HG03521 (cell line): Measurements from ENCODE around the gene FYCO1.
"Not testable (repeated sequence)": the region's sequence is repeated elsewhere in the genome, so short reads cannot be mapped to it uniquely, and the experiment has no call there.

Experiments used
- ATAC-seq: cut with Tn5 transposase; IDR thresholded peaks from one replicate; pipeline ENCODE4 v1.9.1; 2021; ENCODE audit warnings: mild to moderate bottlenecking, moderate library complexity; ENCODE audit not compliant: unreplicated experiment

The FYCO1 gene

GRCh38 chr3:46010519-46011113, 15.0 kb upstream of the FYCO1 start:
- ATAC-seq = no peak

DNA sequence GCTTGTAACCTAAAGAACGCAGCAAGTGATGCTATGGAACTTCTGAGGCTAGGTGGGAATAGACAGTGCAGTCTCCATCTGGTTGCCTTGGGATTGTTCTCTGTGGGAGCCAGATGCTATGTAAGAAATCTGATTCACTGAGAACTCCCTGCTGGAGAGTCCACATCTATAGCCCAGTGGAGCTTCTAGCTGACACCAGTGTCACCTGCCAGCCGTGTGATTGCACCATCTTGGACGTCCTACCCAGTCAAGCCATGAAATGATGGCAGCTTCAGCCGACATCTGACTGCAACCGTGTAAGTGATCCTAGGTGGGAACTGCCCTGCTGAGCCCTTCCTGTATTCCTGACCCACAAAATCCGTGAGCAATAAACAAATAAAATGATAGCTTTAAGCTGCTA, 12.4 kb upstream of the FYCO1 start:
- no peak for ATAC-seq

DNA sequence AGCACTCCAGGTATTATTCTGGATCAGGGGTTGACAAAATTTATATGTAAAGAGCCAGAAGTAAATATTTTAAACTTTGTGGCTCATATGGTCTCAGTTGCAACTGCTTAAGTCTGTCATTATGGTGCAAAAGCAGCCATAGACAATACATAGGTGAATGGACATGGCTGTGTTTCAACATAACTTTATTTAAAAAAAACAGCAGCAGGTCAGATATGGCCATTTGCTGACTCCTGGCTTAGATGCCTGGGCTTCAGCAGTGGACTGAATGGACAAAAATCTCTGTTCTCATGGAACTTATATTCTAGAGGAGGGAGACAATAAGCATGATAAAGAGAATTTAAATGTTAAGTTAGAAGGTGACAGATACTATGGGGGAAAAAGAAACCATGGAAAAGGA, 11.7 kb upstream of the FYCO1 start:
- no peak for ATAC-seq

- no peak for ATAC-seq
Observed at GRCh38 chr3:46006238-46007032, 10.8 kb upstream of the FYCO1 start.

DNA sequence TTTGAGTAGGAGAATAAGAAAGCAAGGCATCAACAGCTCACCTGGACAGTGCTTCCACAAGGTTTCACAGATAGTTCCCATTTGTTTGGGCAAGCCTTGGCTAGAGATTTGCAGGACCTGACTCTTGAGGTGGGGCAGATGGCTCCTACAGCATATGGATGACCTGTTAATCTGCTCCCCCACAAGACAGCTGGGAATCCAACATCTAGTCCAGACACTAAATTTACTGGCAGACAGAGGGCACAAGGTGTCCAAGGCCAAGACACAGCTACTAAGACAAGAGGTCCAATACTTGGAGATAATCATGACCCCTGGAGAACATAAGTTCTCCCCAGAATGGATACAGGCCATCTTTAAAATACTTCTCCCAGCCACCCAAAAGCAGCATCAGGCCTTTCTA, 8.1 kb upstream of the FYCO1 start:
- not testable (repeated sequence) for ATAC-seq

- ATAC-seq = no peak
Observed at GRCh38 chr3:46001178-46001577, 5.6 kb upstream of the FYCO1 start.

- no peak for ATAC-seq
Observed at GRCh38 chr3:45997942-45998341, 2.3 kb upstream of the FYCO1 start.

GRCh38 chr3:45997499-45997898, 1.9 kb upstream of the FYCO1 start:
- ATAC-seq = not testable (repeated sequence)

DNA sequence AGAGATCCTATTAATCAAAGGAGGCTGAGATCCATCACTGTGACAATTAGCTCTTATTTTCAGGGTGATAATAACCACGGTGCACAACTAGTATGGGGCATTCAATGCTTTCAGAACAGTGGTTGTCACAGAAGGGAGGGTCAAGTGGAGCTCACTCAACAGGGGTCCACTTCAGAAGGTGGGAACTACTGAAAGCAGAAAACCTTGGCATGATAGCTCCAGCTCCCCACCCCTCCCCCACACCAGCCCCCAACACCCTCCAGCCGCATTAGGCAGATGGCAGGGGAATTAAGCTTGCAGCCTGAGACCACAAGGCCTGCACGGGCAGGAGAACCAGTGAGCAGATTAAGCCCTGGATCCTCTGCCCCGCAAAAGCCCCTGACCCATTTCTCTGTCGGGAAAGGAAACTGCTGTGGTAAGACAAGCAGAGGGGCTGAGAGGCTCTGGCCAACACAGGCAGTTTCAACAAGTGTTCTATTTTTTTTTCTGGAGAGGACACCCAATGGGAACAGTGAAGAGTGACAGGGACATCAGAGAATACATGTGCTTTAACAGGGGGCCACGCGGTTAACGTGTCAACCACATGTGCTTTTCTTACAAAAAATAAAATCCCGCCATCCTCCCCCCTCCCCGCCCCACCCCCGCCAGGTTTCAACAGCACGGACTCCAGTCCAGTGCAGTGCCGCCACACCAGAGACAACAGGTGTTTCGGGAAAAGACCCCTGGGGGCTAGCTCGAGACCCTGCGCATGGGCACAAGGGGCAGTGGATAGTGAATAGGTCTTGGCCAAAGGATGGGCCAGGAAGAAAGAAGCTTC, 997 bp downstream of the FYCO1 start:
- no peak for ATAC-seq

DNA sequence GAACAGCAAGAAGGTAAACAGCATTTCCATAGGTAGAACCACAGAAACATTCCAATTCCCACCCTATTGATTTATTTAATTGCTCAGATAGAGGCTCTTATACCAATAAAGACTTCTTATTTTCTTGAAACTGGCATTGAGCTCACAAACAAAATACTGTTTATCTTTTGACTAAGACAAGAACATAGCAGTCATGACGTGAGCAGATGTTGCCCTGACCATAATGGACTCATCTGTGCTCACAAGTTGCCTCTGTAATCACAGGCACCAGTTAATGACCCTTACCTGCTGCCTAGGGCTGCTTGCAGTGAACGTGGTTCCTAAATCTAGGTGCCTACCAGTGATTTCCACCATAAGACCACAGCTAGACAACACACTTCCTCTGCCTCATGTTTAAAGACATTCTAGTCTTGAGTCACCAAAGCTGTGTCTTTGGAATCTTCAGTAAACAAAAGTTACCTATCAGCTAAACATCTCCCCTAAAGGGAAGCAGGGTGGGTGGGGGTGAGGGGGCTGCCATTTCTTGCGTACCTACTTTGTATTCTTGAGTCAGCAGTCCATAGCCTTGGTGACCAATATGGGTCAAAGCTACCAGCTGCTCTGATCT, 2.1 kb downstream of the FYCO1 start:
- no peak for ATAC-seq

DNA sequence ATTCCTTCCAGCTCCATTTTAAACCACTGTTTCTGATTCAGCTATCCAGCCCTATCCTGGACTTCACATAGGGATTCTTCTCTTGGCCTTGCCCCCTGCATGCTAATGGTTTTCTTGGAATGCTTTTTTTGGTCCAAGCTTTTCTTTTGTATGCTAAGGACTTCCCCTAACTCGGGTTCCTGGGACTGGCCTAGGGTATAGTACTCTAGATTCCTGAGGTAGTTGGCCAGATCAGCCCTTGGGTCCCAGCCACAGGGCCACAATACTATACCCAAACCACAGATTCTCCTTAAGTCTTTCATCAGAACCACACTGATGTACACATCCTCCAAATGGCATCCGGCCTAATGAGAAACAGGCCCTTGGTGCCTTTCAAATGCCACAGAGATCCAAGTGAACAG, 2.8 kb downstream of the FYCO1 start:
- no peak for ATAC-seq

GRCh38 chr3:45992133-45992729, 3.4 kb downstream of the FYCO1 start:
- ATAC-seq = no peak

DNA sequence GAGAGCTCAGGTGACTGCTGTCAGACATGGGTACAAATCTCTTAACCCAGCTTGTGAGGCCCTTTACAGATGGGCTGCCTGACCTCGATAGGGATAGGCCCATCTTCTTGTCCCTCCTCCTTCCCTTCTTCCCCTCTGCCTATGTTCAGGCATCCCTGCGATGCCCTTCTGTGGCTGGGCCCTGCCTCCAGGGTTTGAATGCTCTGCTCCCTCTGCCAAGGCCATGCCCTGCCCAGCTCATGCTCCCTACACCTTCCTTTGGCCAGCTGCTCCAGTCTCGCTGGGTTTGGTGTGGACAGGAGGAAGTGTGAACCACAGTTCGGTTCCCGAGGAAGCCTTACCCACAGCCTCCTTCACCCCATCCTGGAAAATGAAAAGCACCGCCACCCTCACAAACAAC, 4.3 kb downstream of the FYCO1 start:
- ATAC-seq = no peak

DNA sequence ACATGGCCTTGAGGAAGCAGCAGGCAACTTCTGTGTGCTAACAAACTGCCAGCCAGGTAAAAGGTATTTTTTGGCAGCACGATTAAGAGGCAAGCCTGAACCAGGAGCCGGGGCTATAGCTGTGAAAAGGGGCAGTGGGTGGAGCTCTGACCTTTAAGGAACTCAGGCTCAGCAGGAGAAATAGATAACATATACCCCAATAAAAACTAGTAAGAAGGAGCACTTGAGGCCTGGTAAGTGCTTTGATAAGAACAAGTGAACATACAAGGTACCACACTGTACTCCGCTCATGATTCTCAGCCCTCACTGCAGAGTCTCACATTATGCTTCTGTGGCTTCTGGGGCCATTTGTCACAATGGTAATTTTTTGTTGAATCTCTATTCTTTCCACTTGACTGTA, 5.4 kb downstream of the FYCO1 start:
- no peak for ATAC-seq

- no peak for ATAC-seq
Observed at GRCh38 chr3:45988804-45989203, 6.8 kb downstream of the FYCO1 start.

DNA sequence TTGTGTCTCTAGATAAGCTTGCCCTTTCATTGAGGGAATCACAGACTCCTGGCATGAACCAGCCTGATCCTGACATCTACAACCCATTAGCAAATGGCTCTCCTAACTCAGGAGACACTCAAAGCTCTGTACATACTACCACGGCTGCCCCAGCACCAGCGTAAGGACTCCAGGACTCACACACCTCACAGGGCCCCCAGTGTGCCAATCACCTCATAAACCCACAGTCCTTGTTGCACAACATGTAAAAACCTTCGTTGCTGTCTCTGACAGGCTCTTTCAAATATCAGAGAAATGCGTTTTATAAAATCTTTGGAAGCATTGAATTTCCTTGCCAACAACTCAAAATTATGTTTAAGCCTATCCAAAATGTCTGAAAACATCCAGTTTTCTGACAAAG, 7.3 kb downstream of the FYCO1 start:
- no peak for ATAC-seq

DNA sequence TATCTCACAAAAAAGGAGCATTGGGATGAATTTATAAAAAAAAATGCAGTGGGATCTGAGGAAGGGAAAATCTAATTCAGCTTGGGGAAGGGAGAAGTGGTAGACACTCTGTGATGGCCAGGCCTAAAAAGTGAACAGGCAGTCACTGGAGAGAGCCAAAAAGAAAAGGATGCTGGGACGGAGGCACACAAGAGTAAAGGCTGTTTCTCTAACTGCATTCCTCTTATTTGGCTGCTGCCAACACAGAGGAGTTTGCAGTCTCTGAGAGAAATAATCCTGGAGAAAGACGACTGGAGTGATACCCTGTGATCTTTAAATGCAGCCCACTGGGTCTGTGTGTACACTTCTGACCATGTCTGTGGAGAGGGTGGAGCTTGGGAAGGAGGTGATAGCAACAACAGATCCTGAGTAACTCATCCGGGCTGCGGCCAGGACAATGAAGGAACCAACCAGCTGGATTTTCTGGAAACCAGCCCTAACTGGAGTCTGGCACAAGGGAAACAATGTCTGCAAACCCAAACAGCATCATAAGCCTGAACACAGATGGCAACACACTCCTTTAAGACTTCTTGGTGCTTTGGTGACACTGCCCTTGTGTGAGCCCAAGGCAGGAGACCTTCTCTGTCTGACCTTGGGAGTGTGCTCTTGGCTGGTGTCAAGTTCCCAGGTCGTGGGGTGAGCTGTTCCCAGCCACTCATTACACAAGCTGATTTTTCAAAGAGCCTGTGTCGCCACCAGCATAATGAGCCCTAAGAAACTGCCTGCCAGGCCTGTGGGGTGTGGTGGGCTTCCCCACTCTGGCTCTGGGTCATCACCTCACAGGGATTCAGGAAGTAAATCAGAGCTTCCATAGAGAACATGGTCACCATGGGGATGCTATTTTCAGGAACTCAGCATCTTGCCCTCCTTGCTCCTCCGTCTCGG, 8.0 kb downstream of the FYCO1 start:
- ATAC-seq = no peak

- ATAC-seq = no peak
Observed at GRCh38 chr3:45986303-45986982, 9.2 kb downstream of the FYCO1 start.

DNA sequence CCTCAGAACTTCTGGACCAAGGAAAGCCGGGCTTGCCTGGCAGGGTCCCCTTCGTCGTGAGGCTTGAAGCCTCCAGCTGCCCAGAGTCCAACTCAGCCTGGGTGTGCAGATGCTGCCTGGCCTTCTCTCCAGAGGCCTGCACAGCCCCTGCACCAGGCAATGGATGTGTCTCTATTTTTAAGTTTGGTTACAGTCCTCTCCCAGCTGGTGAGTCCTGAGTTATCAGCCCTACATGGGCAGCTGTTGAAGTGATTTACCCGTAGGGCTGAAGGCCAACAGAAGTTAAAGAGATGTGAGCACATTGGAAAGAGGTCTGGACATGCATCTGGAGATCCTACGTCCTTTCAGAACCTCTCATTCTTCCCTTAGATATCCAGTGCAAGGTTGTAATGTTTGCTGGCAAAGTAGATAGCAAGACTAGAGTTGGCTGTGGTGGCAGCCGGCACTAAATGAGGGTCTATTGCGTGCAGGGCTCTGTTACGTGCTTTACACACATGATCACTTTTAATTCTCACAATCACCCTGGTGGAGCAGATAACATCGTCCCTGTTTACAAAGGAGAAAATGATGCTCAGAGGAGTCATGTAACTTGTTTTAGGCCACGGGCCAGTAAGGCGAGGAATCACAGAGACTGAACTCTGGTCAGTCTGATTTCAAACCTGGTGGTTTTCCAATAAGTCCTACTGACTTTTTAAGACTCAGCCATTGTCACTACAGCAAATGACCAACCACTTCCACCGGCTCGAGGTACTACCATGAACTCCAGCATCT, 9.9 kb downstream of the FYCO1 start:
- ATAC-seq = no peak
